Testis (tissue), 3 donors: ENCODE data around the gene SLC8B1. TPM values are rescaled to one million over a fixed set of nuclear protein-coding genes. Genes with fewer than 3 reads are reported as not detected.

Source experiments
- DNase-seq: peaks from one replicate; pipeline ENCODE4 v3.0.0-alpha.2; 2019
- H3K27ac ChIP-seq, 2 donors: fragments of 200-600 bp; sonication (generic); one replicate each; pipeline ENCODE4 v1.5.1; 2019
- H3K27me3 ChIP-seq: fragments of 200-600 bp; sonication (generic); one replicate; pipeline ENCODE4 v1.5.1; 2019
- H3K36me3 ChIP-seq: fragments of 200-600 bp; sonication (generic); one replicate; pipeline ENCODE4 v1.5.1; 2017; ENCODE audit warnings: low read depth; ENCODE audit errors: missing control alignments
- H3K4me1 ChIP-seq: fragments of 200-600 bp; sonication (generic); one replicate; pipeline ENCODE4 v1.5.1; 2019
- H3K4me3 ChIP-seq, 2 donors: fragments of 200-600 bp; sonication (generic); one replicate each; pipeline ENCODE4 v1.5.1; 2017 to 2019
- H3K9me3 ChIP-seq: fragments of 200-600 bp; sonication (generic); one replicate; pipeline ENCODE4 v1.5.1; 2017
- CTCF ChIP-seq, 3 experiments: fragments of 450-650 bp in 2 of 3; fragments of 200-600 bp in 1 of 3; sonication (generic) in 1 of 3; IDR thresholded peaks; one replicate each; pipeline ENCODE4 v1.5.1; 2016 to 2019; ENCODE audit warnings: antibody characterized with exemption in 3 of 3, mild to moderate bottlenecking in 2 of 3, moderate library complexity in 1 of 3
- POLR2A ChIP-seq: fragments of 450-650 bp; IDR thresholded peaks from one replicate; pipeline ENCODE4 v1.6.1; 2017; ENCODE audit warnings: antibody characterized with exemption, mild to moderate bottlenecking, moderate library complexity
- WGBS, 2 donors: methylation state at CpG; one replicate each; pipeline ENCODE4 v1.1.5; 2018; 5-methylcytosine and 5-hydroxymethylcytosine counted together
- intact Hi-C: fragments of 100-400 bp; cut with DNase I; formaldehyde crosslinking; loops from one replicate; pipeline ENCODE4 v1.15.1; 2023; ENCODE audit warnings: low total_unique reads
- polyA plus RNA-seq: library from polyadenylated mRNA; stranded (reverse); fragments of 350-450 nt; fragmentation: Illumina TruSeq; extraction: RNeasy Lipid Tissue Mini Kit (QIAGEN cat#74804); gene quantifications from one replicate; pipeline ENCODE4 v1.2.3, GENCODE V29; 2014; ENCODE audit warnings: low read depth, low replicate concordance; ENCODE audit not compliant: insufficient read depth
- total RNA-seq, 2 donors: library from RNA; depleted of rRNA; stranded (reverse); fragments of >200 nt; gene quantifications; one replicate each; pipeline ENCODE4 v1.2.3, GENCODE V29; 2016

SLC8B1 gene
- total and polyA plus RNA-seq, 3 donors from 2014 or later: 41.2 to 88.3 (median 78.0) TPM

- no peak overlapping the region for H3K4me3 ChIP-seq
- no peaks in the 10 kb centered on the region for H3K36me3 ChIP-seq
- WGBS, 2 donors: 69 to 80% methylated on average over 5 to 7 of the region's 7 CpGs
- no peak overlapping the region for H3K27ac ChIP-seq
- no peak for TF ChIP-seq CTCF (IDR thresholded peaks at IDR 0.05)
- no peak for TF ChIP-seq POLR2A
- H3K27me3 ChIP-seq: no peaks in the 10 kb centered on the region
- H3K4me1 ChIP-seq: peaks cover 4% of the 10 kb centered on the region
- H3K9me3 ChIP-seq: no peaks in the 10 kb centered on the region
- no peak for DNase-seq
- intact Hi-C loops: no loop called here
Observed at GRCh38 chr12:113370923-113371682, 36.2 kb upstream of the SLC8B1 start.

DNA sequence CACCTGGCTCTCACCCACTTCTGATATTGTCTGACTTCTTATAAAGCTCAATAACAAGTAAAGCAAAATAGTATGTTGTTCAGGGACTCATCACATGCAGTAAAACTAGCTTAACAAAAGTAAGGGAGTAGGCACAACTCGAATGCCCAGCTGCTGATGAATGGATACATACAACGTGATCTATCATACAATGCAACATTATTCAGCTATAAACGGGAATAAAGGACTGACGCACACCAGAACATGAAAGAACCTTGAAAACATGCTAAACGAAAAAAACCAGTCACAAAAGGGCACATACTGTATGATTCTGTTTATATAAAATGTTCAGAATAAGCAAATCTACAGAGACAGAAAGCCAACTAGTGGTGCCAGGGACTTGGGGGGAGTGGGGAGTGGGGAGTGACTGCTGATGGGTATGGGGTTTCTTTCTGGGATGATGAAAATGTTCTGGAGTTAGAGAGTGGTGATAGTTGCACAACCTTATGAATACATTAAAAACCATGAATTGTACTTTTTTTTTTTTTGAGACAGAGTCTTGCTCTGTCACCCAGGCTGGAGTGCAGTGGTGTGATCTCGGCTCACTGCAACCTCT lies 34.6 kb upstream of the SLC8B1 start:
- intact Hi-C loops: no loop called here
- no peak overlapping the region for H3K27ac ChIP-seq
- H3K4me3 ChIP-seq: no peak overlapping the region
- H3K9me3 ChIP-seq: no peaks in the 10 kb centered on the region
- WGBS, 2 donors: 55 to 71% methylated on average over 6 of the region's 6 CpGs
- no peak for DNase-seq
- no peak for TF ChIP-seq POLR2A
- TF ChIP-seq CTCF (IDR thresholded peaks at IDR 0.05): no peak
- H3K27me3 ChIP-seq: no peaks in the 10 kb centered on the region
- no peaks in the 10 kb centered on the region for H3K36me3 ChIP-seq
- H3K4me1 ChIP-seq: peaks cover 4% of the 10 kb centered on the region

- TF ChIP-seq POLR2A (no peak), CTCF (IDR thresholded peaks at IDR 0.05) (no peak)
- H3K27ac ChIP-seq: no peak overlapping the region
Observed at GRCh38 chr12:113368331-113368730, 33.4 kb upstream of the SLC8B1 start.

DNA sequence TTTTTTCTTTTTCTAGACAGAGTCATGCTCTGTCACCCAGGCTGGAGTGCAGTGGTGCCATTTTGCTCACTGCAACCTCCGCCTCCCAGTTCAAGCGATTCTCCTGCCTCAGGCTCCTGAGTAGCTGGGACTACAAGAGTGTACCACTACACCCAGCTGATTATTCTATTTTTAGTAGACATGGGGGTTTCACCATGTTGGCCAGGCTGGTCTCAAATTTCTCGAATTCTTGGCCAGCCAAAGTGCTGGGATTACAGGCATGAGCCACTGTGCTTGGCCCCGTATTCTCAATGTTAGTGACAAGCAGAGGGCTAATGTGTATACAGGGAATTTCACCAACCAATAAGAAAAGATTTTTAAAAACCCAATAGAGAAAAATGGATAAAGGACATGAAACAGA lies 31.9 kb upstream of the SLC8B1 start:
- TF ChIP-seq CTCF (IDR thresholded peaks at IDR 0.05) (no peak), POLR2A (no peak)
- Histone ChIP-seq H3K9me3 (no peaks in the 10 kb centered on the region), H3K27me3 (no peaks in the 10 kb centered on the region), H3K4me3 (no peak overlapping the region), H3K27ac (no peak overlapping the region), H3K4me1 (peaks cover 8% of the 10 kb centered on the region), H3K36me3 (no peaks in the 10 kb centered on the region)
- DNase-seq: no peak
- intact Hi-C loops: no loop called here
- WGBS, 2 donors: 63 to 72% methylated on average over 4 of the region's 4 CpGs

More at GRCh38 chr12:113368331-113368730, 33.4 kb upstream of the SLC8B1 start:
- Histone ChIP-seq H3K27me3 (no peaks in the 10 kb centered on the region), H3K4me1 (peaks cover 4% of the 10 kb centered on the region), H3K4me3 (no peak overlapping the region), H3K9me3 (no peaks in the 10 kb centered on the region), H3K36me3 (no peaks in the 10 kb centered on the region)
- DNase-seq: no peak
- intact Hi-C loops: no loop called here
- 79 to 88% methylated on average over 2 to 4 of the region's 4 CpGs for WGBS, 2 donors
